Vagina (tissue), 2 donors: Measurements from ENCODE around the gene TBCB.

Source experiments
- CTCF ChIP-seq, 3 experiments: fragments of 450-650 bp in 2 of 3; fragments of 200-600 bp in 1 of 3; sonication (generic) in 1 of 3; IDR thresholded peaks; one replicate each; pipeline ENCODE4 v1.5.1; 2017 to 2019; ENCODE audit warnings: antibody characterized with exemption in 3 of 3, mild to moderate bottlenecking in 2 of 3, moderate library complexity in 2 of 3
- POLR2A ChIP-seq, 2 donors: fragments of 450-650 bp; IDR thresholded peaks; one replicate each; pipeline ENCODE4 v1.6.1; 2017; ENCODE audit warnings: antibody characterized with exemption in 2 of 2, mild to moderate bottlenecking in 2 of 2, moderate library complexity in 2 of 2

GRCh38 chr19:36099166-36099785 is 16.0 kb upstream of the TBCB start:
- TF ChIP-seq CTCF (IDR thresholded peaks at IDR 0.05) = no peak
- TF ChIP-seq POLR2A (IDR thresholded peaks at IDR 0.05) = no peak
